HG02973 (cell line): ENCODE measurements around the gene ALDH1L1.

Experiments used
- ATAC-seq: cut with Tn5 transposase; IDR thresholded peaks from one replicate; pipeline ENCODE4 v1.9.1; 2021; ENCODE audit warnings: moderate library complexity; ENCODE audit not compliant: unreplicated experiment

The ALDH1L1 gene

DNA sequence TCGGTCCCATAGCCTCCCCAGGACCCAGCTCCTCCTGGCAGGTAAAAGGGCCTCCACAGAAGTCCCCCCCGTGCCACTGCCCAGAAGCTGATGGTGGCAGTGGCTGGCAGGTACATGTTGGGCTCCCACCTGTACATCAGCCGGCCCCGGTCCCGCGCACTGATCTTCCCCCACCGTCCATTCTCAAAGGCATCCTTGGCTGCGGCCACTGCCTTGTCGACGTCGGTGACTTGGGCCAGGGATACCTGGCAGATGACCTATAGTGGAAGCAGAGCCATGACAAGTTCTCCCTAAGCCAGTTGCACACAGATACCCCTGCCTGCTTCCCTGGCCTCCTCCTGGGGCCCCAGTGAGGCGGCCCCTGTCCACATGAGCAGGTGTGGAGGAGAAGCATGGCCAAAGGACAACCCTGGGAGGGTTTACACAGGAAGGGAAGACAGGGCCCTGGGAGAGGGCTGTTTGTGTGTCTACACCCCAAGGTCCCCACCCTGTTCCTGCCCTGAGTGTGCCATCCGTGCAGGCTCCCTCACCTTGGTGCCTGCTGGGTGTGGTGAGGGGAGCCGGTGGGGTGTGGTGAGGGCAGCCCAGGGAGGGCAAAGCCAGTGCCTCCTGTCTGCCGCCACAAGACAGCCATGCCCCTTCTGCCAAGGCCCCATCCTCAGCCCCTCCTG, 44.8 kb downstream of the ALDH1L1 start:
- no peak for ATAC-seq

DNA sequence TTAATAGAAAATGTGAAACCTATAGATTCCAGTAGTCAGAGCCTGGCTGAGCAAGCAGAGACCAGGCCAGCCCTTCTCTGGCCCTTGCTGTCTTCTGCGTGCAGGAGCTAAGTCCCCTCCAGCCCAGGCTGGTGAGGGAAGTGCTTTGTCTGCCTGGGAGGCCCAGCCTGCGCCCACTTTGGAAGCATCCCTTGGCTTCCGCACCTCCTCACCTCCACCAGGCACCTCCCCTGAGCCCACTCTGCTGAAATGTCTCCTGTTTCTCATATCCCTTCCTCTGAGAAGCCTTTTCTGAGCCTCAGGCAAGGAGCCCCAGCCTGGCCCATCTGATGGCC, 45.3 kb downstream of the ALDH1L1 start:
- no peak for ATAC-seq

DNA sequence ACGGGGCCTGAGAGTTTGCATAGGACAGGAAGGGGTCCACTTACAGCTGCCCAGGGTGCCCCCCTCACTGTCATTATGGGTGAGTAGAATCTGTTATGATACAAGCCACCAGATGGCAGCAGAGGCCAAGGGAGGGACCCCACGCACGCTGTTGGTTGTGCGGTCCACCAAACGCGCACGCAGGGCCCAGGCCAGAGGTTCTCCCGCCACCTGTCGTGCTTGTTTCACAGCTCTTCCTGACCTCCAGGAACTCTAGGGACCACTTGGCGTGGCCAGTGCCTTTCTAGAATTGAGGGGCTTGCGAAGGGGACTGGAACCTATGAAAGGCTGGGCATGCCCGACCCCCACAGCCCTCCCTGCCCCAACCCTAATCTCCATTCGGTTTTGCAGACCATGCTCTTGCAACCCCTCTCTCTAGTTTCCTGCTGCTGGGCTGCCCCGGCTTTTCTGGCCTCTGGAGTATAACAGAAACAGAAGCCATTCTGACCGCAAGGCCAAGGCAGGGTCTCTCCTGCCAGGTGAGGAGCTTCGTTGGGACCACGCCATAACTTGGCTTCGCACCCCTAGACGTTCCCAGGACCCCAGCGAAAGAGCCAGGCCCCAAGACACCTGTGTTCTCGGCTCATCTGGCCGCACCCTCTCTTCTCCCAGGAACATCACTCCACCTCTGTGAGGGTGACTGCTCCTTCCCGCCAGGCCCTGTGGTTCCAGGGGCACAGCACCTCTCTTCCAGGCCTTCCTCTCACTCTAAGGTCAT, 46.0 kb downstream of the ALDH1L1 start:
- no peak for ATAC-seq

DNA sequence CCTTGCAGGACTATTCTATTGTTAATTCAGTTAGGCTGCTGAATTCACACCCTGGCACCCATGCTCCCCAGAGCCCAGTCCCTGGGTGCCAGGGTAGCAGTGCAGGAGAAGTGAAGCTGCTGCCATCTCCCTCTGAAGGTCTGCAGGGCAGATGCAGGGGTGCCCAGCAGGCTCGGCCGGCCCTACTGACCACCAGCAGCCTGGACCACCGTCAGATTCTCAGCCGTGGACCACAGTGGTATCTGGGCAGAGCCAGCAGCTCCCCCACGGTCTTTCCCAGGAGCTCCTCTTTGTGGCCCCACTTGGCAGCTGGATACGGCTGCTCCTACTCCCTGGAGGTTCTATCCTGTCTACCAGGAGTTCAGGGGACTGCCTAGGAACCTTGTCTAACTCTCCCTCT, 46.8 kb downstream of the ALDH1L1 start:
- no peak for ATAC-seq

DNA sequence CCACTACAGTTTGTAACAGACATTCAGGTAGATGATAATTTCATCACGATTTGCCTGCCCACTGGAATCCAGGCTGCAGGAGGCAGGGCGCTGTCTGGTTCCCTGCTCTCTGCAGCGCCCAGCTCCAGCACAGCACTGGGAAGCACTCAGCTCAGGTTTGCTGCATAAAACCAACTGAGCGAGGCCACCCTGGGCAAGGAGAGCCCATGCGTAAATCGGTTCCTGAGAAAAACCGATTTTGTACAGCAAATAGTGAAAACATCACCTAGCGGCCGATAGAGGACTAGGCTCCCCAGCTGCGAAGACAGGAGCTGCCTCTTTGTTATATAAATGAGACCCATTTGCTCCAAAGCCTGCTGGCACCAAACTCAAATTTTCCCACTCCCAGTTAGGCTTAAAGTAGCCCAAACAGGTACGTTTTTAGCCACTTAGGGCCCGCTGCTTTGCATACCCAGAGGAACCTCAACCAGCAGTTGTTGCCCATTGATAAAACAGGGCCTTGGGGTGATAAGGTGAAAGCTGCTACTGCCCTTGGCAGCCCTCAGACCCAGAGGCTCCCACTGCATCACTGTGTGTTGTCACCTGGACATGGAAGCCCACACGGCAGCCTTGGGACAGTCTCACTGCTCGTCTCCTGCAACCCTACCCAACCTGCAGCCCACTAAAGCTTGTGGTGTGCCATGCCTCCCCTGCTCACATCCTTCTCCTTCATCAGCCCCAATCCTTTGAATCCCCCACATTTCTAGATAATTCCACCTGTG, 47.5 kb downstream of the ALDH1L1 start:
- ATAC-seq = no peak

DNA sequence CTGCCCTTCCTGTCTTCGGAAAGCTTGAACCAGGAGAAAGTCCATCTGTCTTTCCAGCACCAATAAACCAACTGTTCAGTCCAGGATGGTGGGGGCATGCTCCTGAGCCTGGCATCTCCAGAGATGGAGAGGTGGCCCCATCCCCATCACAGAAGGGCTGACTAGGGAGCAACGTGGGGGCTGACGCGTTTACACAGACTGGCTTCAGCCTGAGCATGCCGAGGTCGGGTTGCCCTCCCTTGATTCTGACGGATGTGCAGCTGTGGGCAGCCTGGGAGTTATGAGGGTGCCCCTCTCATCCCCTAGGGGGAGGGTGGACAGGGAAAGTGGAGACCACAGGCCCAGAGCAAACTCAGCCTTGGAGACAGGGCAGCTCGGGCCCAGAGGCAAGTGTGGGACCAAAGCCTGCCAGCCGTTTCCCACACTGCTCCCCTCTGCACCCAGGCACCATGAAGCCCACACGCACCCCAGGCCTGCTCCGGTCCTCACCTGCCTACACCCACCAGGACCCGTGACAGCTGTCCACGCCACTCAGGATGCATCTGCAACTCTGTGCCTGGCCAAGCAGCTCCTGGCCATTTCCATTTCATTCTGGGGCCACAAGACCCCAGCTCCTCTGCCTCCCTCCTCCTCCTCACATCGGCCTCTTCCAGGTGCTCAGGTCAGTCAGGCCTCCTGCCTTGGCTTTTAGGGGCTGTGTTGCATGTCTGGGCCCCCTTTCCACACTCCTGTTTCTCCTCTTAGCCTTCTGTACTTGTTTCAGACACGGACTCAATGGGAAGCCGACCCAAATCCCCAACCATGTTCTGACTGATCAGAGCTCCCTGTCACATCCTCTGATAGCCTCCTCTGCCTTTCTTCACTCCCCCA, 48.3 kb downstream of the ALDH1L1 start:
- ATAC-seq = no peak

DNA sequence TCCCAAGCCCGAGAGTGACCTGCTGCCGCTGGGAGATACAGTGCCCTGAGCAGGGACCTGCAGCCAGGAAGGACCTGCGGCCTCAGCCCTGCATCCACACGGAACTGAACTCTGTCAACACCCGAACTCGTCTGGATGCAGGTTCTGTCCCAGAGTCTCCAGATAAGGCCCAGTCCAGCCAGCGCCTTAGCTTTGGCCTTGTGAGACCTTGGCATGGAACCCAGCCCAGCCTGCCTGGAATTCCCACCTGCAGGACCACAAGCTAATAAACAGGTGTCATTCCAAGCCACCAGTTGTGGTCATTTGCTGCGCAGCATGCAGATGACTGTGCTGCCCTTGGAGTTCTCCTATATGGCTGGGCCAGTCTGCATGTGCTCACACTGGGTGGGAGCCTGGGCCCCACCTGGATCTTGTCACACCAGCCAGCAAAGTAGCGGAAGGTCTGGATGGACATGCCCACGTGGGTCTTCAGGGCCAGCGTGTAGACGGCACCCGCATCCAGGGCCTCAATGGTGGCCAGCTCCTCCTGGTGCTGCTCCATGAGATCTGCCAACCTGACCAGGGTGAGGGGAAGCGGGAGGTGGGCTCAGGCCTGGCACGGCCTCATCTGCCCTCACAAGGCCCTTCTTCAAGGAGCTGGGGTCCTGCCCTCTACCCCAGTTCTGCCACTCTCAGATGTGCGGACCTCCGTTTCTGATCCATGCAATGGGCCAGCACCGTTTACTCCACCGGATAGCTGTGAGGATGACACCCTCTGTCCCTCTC, 49.2 kb downstream of the ALDH1L1 start:
- ATAC-seq = no peak

DNA sequence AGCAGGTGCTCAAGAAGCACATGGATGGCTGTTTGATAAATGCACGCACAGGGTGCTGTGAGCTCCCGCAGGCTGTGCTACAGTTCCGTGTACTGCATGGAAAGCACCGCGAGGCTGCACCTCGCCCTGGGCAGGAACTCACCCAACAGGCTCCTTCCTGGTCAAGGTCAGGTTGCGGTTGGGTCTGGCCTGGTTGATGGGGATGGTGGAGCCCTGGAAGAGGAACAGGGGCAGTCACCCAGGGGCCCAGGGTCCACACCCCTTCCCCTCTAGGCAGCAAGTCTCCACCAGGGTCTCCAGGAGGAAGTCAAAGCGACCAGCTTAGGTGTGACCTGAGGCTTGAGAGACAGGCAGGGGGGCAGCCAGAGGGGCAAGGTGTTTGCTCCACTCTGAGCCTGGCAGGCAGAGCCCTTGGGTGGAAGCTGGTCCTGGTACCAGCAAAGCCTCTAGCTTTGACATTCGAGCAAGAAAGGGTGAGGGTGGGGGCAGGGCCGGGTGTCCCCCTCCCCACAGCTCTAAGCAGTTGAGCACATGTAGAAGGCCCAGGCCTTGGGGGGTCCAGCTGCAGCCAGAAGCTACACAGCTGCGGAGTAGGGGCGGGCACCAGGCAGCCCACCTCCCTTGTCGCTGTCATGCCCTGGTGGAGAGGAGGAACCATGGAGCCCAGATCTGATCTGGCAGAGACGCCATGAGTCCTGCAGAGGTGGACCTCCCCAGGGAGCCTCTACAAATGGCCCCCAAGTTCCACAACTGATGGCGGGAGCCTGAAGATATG, 50.1 kb downstream of the ALDH1L1 start:
- no peak for ATAC-seq

DNA sequence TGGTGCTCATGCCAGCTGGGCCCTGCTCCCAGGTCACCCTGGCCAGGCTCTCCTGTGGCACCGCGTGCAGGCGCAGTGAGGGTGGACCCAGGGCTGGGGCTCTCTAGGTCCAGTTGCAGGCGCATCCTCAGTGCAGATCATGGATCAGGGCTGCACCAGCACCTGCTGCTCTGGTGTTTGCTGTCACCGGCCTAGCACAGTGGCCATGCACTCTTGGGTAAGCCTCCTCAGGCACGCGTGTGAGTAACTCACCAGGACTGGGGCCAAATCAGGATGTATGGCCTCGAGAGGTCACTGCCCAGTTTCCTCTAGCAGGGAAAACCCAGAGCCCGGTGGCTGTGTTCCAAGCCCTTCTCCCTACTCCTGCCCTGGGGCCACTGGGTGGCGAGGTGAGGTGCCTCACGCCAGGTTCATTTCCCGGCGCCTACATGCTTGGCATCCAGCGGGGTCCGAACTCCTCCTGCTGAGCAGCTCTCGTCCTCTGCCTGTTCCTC, 50.9 kb downstream of the ALDH1L1 start:
- ATAC-seq = no peak

DNA sequence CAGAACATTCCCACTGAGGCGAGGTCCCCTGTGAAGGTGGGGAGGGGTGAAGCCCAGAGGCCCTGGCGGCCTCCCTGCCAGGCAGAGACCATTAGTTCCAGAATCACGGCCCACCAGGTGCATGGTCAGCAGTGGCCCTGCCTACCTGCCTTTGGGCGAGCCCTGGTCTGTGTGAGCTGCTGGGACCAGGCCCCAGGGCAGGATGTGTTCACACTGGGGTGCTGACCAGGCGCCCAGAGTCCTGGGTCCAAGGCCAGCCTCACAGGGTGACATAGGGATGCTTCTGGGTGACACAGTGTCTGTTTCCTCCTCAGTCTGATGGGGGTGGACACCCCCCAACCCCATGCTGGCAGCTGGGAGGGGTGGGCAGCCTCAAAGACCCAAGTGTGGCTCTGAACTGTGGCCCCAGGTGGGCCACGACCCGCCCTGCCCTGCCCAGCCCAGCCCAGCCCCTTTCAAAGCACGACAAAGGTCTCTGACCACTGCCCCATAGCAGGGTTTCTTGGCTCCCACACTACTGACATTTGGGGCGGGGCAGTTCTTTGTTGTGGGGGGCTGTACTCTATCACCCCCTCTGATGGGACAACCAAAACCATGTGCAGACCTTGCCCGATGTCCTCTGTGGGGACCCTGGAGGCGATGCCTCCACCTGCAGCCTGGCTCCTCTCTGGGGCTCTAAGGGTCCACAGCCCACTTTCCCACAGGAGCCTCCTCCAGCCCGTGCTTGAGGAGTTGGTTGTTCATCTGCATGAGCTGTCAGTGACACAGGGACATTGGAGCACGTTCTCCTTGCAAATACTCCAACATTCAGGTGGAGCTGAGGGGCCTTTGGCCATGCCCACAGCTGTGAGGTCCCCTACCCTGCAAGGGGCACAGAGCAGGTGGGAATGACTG, 51.6 kb downstream of the ALDH1L1 start:
- ATAC-seq = no peak

DNA sequence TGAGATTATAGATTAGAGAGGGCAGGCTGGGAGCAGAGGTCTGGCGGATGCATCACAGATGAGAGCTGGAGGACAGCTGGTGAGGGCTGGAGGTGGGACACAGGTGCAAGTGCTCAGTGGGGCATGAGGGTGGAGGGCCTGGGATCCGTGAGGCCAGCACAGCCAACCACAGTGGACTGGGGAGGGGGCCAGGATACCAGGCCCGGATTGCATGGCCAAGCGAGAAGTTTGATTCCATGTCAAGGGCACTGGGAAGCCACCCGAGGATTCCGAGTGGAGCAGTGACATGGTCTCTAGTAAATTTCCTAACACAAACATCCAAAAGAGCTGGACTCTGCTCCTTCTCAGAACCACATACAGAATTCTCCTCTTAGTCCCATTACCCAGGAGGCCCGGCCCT, 52.5 kb downstream of the ALDH1L1 start:
- no peak for ATAC-seq

DNA sequence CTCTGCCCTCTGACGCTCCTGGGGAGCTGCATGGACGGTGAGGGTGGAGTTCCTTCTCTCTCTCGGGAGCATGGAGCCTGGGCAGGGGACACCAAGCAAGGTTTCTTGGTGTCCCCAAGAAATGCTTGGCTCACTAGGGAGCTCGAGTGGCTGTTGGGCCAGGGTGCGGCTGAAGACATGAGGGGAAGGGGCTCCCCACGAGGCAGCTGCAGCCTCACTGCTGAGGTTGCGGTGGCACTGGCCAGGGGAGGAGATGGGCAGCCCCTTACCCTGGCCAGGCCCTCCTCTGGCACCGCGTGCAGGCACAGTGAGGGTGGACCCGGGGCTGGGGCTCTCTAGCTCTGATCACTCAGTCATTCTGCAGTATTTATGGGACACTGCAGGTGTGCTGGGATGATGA, 52.9 kb downstream of the ALDH1L1 start:
- ATAC-seq = no peak

DNA sequence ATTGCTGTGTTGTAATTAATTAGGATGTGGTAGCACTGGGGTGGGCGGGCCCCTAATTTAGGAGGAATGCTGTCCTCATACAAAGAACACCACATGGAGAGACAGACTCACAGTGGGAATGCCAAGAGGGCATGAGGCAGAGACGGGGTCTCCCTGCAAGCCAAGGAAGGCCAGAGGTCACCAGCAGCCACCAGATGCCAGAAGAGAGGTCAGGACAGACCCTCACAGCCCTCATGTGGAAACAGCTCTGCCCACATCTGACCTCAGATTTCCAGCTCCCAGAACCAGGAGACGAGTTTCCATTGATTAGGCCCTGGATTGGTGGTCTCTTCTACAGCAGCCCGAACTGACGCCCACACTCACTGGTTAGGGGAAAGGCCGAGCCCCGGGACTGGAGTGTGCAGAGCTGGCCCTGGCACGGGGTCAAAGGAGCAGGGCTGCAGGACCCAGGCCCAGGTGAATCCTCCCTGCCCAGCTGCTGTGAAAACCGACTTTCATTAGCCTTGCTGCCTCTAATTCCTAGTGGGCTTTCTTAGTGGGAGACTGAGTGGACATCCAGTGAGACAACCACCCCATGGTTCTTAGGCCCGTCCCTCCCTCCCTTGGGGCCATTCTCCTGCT, 53.5 kb downstream of the ALDH1L1 start:
- no peak for ATAC-seq

DNA sequence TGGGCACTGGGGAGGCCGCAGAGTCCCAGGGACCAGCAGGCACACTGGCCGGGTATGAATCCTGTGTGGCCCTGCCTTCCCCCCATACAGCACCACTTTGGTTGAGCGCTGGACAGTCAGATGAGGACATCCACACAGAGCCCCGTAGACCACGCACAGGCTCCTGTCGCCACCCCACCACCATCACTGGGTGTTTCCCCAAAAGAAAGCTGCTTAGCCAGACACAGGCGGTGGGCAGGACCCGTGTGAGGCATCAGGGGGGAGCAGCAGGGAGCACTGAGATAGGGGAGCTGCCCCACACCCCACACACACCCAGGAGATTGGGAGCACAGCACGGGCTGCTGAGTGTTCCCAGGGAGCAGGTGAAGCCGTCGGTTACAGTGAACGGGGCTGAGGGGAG, 54.1 kb downstream of the ALDH1L1 start:
- no peak for ATAC-seq

DNA sequence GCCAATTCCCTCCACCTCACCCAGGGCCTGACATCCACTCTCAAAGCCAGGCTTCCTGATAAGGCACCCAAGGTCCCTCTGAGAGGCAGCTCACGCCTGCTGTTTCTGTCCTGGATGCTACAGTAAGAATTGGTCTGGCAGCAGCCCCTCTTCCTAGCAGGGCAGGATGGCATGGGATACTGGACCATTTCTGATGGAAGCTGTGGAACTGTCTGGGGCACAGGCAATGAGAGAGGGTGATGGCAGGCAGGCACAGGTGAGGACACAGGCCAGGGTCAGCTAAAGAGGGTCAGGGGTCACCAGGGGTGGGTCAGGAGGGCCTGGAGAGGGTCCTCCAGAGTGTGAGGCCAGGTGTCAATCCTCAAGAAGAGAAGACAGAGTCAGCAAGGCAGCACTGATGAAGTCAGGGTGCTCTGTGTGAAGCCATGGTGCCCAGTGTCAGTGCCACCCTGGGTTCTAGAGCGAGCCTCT, 54.6 kb downstream of the ALDH1L1 start:
- ATAC-seq = no peak

DNA sequence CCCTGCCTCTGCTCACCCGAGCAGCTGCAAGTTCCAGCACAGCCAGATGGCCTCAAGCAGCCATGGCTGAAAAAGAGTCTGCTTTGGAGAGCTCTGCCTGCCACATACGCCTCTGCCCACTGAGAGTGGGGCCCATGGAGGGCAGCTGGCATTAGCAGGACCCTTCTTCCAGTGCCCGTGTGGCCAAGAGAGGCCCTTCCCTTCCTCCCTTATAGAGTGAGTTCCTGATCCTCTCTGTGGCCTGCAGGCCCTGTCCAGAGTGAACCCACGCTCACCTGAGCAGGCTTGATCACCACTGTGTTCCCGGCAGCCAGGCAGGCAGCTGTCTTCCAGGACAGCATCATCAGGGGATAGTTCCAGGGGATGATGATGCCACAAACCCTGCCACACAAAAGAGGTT, 55.0 kb downstream of the ALDH1L1 start:
- no peak for ATAC-seq

DNA sequence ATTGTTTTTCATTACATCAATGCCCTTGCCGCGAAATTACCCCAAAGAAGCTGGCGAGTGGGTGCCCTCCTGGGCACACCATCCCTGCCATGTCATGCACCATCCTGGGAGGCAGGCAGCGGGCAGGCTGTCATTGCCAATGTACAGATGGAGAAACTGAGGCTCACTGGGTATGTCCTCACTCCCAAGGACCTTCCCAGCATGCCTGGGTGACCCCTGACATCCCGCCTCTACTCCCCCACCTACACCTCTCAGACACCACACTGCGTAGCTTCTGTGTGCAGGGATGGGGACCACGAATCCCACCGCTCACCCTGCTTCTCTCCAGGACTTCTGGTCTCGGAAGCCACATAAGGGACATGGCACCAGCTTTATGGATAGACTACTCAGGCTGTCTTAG, 55.5 kb downstream of the ALDH1L1 start:
- no peak for ATAC-seq
